T-helper 2 cell (primary cell): Measurements from ENCODE around the gene TUBD1.
"Not testable (repeated sequence)": the region's sequence is repeated elsewhere in the genome, so short reads cannot be mapped to it uniquely, and the experiment has no call there.

Experiments
- DNase-seq, 5 experiments: peaks; one replicate each; pipeline versions ENCODE4 v3.0.0 to v3.0.0-alpha.2; 2012 to 2022

TUBD1 gene

GRCh38 chr17:59874376-59874775, 18.4 kb downstream of the TUBD1 start:
- DNase-seq, result no peak

GRCh38 chr17:59873414-59873813, 19.3 kb downstream of the TUBD1 start:
- DNase-seq, result not testable (repeated sequence)

GRCh38 chr17:59872351-59872750, 20.4 kb downstream of the TUBD1 start:
- no peak for DNase-seq

- DNase-seq, result no peak
Measured at GRCh38 chr17:59870482-59870881, 22.3 kb downstream of the TUBD1 start.

- no peak for DNase-seq
Measured at GRCh38 chr17:59869941-59870218, 22.9 kb downstream of the TUBD1 start.

GRCh38 chr17:59863616-59864015, 29.1 kb downstream of the TUBD1 start:
- DNase-seq, result no peak

- peak in 1 of 5 experiments; percentile 67 for DNase-seq
Measured at GRCh38 chr17:59859444-59860025, 33.2 kb downstream of the TUBD1 start.

- DNase-seq, result no peak
Measured at GRCh38 chr17:59858932-59859331, 33.8 kb downstream of the TUBD1 start.

GRCh38 chr17:59858167-59858816, 34.5 kb downstream of the TUBD1 start:
- DNase-seq, result no peak

- no peak for DNase-seq
Measured at GRCh38 chr17:59856859-59857794, 35.6 kb downstream of the TUBD1 start.

- DNase-seq, result not testable (repeated sequence)
Measured at GRCh38 chr17:59853919-59854729, 38.6 kb downstream of the TUBD1 start.

GRCh38 chr17:59853168-59853918, 39.4 kb downstream of the TUBD1 start:
- peak in 3 of 5 experiments; percentile 52 to 86 (median 54) for DNase-seq

GRCh38 chr17:59852847-59853167, 39.9 kb downstream of the TUBD1 start:
- DNase-seq, result not testable (repeated sequence)

- DNase-seq, result no peak
Measured at GRCh38 chr17:59851439-59852375, 41.0 kb downstream of the TUBD1 start.

- DNase-seq, result not testable (repeated sequence)
Measured at GRCh38 chr17:59850311-59850710, 42.4 kb downstream of the TUBD1 start.

- peak in 1 of 5 experiments; percentile 82 for DNase-seq
Measured at GRCh38 chr17:59848778-59849177, 44.0 kb downstream of the TUBD1 start.

GRCh38 chr17:59848385-59848668, 44.4 kb downstream of the TUBD1 start:
- no peak for DNase-seq

- peak in 1 of 5 experiments; percentile 80 for DNase-seq
Measured at GRCh38 chr17:59846394-59847165, 46.2 kb downstream of the TUBD1 start.

- DNase-seq, result peak in 1 of 5 experiments; percentile 69
Measured at GRCh38 chr17:59845595-59846393, 46.9 kb downstream of the TUBD1 start.
